ENCODE results near the gene KIAA0513. TPM values are rescaled to one million over a fixed set of nuclear protein-coding genes. Genes with fewer than 3 reads are reported as not detected.

KIAA0513 gene, protein sequence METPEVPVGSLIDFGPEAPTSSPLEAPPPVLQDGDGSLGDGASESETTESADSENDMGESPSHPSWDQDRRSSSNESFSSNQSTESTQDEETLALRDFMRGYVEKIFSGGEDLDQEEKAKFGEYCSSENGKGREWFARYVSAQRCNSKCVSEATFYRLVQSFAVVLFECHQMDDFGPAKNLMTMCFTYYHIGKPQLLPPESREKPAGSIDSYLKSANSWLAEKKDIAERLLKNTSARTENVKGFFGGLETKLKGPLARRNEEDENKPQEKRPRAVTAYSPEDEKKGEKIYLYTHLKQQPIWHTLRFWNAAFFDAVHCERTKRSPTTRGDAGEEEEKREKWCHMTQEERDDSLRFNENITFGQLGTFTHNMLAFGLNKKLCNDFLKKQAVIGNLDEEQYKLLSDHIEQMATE
- total RNA-seq (2021) = 2.8 and 2.9 TPM in 2 replicates
- percentile 31 among the genes with signal in this experiment for Bru-seq, nascent RNA
- percentile 33 among the genes with signal in this experiment for BruChase-seq, experiment 1, labeled RNA remaining after a 2-hour chase
- percentile 38 among the genes with signal in this experiment for BruChase-seq, experiment 2, labeled RNA remaining after a 6-hour chase
- long read RNA-seq, partial matches to known transcripts = 1 of 2 reads
- long read RNA-seq, other reads (novel, unspliced or antisense) = 1 of 2 reads

DNA sequence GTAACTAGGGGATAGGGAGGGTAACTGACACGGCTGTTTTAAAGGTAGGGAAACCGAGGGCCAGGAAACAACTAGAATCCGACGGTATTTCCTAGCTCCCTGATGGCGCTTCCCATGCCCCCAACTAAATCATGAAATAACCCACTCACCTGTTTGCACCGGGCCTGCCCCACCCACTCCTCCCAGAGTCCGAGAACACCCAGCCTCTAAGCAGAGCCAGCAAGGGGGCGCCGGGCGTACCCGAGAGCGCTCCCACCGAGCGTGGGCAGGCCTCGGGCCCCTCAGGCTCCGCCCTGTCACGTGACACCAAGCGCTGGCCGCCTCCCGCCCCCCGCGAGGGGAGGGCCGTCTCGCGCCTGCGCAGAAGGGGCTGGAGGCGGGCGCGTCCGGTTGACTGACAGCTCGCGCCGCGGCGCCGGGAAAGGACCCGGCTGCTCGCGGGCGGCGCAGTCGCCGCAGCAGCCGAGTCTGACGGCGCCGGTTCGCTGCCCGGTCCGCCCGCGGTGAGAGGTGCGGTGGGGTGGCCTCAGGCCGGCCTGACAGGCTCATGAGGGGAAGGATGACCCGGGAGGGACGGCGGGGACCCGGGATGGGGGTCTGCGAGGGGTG lies at the start of gene KIAA0513:
Gene KIAA0513, plus strand, starts transcription at position 447 of the 609 bp plus-strand sequence. CDS start 39,277 bp downstream, outside the sequence.
- peak; percentile 94 for DNase-seq (ENCODE audit: low spot score)
- no TSS peak for BruUV-seq (replicated peaks)
- Histone ChIP-seq H3K9me3 (ENCODE audit: low read depth, low read length, poor library complexity, severe bottlenecking) (no peaks in the 10 kb centered on the region), H3K27me3 (replicated peaks; ENCODE audit: insufficient read depth, low read depth, low read length, poor library complexity) (peaks cover 4% of the 10 kb centered on the region), H3K36me3 (ENCODE audit: insufficient read depth, low read length, poor library complexity, severe bottlenecking) (no peaks in the 10 kb centered on the region), H3K4me1 (ENCODE audit: insufficient read depth, low read length, poor library complexity, severe bottlenecking) (peaks cover 23% of the 10 kb centered on the region), H3K27ac (ENCODE audit: low read depth, low read length, poor library complexity, severe bottlenecking) (peak within 1 kb of the TSS; percentile 54), H3K4me3 (ENCODE audit: low read depth, low read length, poor library complexity, severe bottlenecking) (peak within 1 kb of the TSS; percentile 97)
- ChIA-PET CTCF (no interaction called here), POLR2A (ENCODE audit: low non-redundant PET) (interaction anchor here (0.6 kb wide), 1 partner anchor 15 kb away, joined by 3 read pairs; no protein-coding TSS in a partner anchor)
- TF ChIP-seq EZH2 (IDR thresholded peaks at IDR 0.05; ENCODE audit: borderline replicate concordance, low read depth, low read length, poor library complexity, severe bottlenecking) (no peak), CTCF (conservative IDR thresholded peaks at IDR 0.05; ENCODE audit: low read depth, low read length) (no peak)
- intact Hi-C loops (cut with micrococcal nuclease; ENCODE audit: unreplicated experiment) = no loop called here

DNA sequence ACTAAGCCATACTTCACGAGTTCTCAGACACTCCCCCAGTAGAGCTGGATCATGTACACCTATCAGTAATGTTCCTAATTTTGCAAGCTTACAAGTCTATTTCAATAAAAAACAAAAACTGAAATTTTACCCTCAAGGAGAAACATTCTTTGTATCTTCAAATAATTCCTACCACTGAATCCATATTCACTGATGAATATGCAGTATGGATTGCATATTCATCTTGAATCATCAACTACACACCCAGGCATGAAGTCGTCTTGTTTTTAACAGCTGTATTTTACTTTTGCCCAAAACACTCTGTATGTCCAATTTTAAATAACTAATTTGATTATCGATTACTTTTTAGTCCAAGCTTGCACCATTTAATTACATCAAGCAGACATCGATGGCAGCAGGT lies 48.1 kb upstream of the KIAA0513 start:
- DNase-seq (ENCODE audit: low spot score) = no peak
- intact Hi-C loops (cut with micrococcal nuclease; ENCODE audit: unreplicated experiment) = no loop called here
- Histone ChIP-seq H3K4me3 (ENCODE audit: low read depth, low read length, poor library complexity, severe bottlenecking) (no peak overlapping the region), H3K27me3 (replicated peaks; ENCODE audit: insufficient read depth, low read depth, low read length, poor library complexity) (no peaks in the 10 kb centered on the region), H3K27ac (ENCODE audit: low read depth, low read length, poor library complexity, severe bottlenecking) (no peak overlapping the region), H3K36me3 (ENCODE audit: insufficient read depth, low read length, poor library complexity, severe bottlenecking) (peaks cover 44% of the 10 kb centered on the region), H3K4me1 (ENCODE audit: insufficient read depth, low read length, poor library complexity, severe bottlenecking) (no peaks in the 10 kb centered on the region), H3K9me3 (ENCODE audit: low read depth, low read length, poor library complexity, severe bottlenecking) (no peaks in the 10 kb centered on the region)
- no TSS peak for BruUV-seq (replicated peaks)
- TF ChIP-seq EZH2 (IDR thresholded peaks at IDR 0.05; ENCODE audit: borderline replicate concordance, low read depth, low read length, poor library complexity, severe bottlenecking) (no peak), CTCF (conservative IDR thresholded peaks at IDR 0.05; ENCODE audit: low read depth, low read length) (no peak)
- POLR2A ChIA-PET (ENCODE audit: low non-redundant PET) = interaction anchor here (0.5 kb wide), 1 partner anchor 32 kb away, joined by 3 read pairs; no protein-coding TSS in a partner anchor
- CTCF ChIA-PET = no interaction called here

DNA sequence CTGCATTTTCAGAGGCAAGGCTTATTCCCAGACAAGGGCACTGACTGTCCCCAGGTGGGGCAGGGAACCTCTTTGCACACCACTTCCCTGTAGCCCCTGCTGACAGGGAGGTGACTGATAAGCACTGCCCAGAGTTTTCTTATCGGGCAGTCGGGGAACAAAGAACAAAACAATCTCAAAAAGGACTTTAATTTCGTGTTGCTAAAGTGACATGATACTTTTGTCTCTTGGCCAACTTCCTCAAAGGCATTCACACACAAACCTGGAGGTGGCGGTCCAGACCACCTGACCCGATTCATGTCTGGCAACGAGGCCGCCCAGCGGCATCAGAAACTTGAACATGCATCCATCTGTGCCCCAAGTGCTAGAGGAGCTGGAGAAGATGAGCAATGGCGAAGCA lies 45.2 kb upstream of the KIAA0513 start:
- no peaks in the 10 kb centered on the region for H3K9me3 ChIP-seq (ENCODE audit: low read depth, low read length, poor library complexity, severe bottlenecking)
- no peak for DNase-seq (ENCODE audit: low spot score)
- ChIA-PET POLR2A (ENCODE audit: low non-redundant PET) (no interaction called here), CTCF (no interaction called here)
- TF ChIP-seq EZH2 (IDR thresholded peaks at IDR 0.05; ENCODE audit: borderline replicate concordance, low read depth, low read length, poor library complexity, severe bottlenecking) (no peak), CTCF (conservative IDR thresholded peaks at IDR 0.05; ENCODE audit: low read depth, low read length) (no peak)
- intact Hi-C loops (cut with micrococcal nuclease; ENCODE audit: unreplicated experiment) = no loop called here
- H3K36me3 ChIP-seq (ENCODE audit: insufficient read depth, low read length, poor library complexity, severe bottlenecking) = peaks cover 32% of the 10 kb centered on the region
- H3K27me3 ChIP-seq (replicated peaks; ENCODE audit: insufficient read depth, low read depth, low read length, poor library complexity) = no peaks in the 10 kb centered on the region
- no peak overlapping the region for H3K27ac ChIP-seq (ENCODE audit: low read depth, low read length, poor library complexity, severe bottlenecking)
- H3K4me3 ChIP-seq (ENCODE audit: low read depth, low read length, poor library complexity, severe bottlenecking) = no peak overlapping the region
- H3K4me1 ChIP-seq (ENCODE audit: insufficient read depth, low read length, poor library complexity, severe bottlenecking) = no peaks in the 10 kb centered on the region
- no TSS peak for BruUV-seq (replicated peaks)
